SH-SY5Y (cell line): Measurements from ENCODE around the gene ETV1.

Source experiments
- GATA2 ChIP-seq: IDR thresholded peaks from 2 replicates; pipeline ENCODE4 v1.6.1; 2011; ENCODE audit warnings: mild to moderate bottlenecking, low read depth, low read length
- GATA3 ChIP-seq: IDR thresholded peaks from 2 replicates; pipeline ENCODE4 v1.6.1; 2011; ENCODE audit warnings: low read depth, mild to moderate bottlenecking, low read length, moderate library complexity

DNA sequence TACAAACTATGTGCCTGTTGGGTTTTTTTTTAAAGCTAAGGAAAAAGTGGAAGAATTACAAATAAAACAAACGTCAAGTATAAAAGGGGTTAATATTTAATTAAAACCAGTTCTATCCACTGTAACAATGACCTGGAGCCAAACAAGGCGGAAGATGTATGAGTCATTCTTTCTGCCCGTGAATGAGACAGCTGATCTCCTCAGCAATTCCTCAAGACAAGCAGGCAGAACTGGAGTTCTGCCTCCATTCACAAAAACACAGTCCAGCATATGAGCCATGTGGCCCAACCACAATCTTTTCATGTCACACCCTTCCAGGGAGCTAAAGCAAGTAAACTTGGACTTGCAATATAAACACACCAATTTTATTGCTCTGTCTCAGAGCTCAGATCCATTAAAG lies 8.4 kb downstream of the ETV1 start:
- no peak for TF ChIP-seq GATA3
- no peak for TF ChIP-seq GATA2
